DND-41 (cell line): ENCODE results near the gene IGSF22.

Source experiments
- ATAC-seq: fragments of 200-7000 bp; cut with Tn5 transposase; 3 replicates; pipeline ENCODE4 v1.9.1; 2021; ENCODE audit warnings: low read depth; ENCODE audit not compliant: insufficient read depth
- DNase-seq: peaks from one replicate; pipeline ENCODE4 v3.0.0-alpha.2; 2020
- H2AFZ ChIP-seq: 2 replicates; pipeline ENCODE4 v1.6.0; 2012; ENCODE audit warnings: low read depth, low read length
- H3K27ac ChIP-seq: 2 replicates; pipeline ENCODE4 v1.5.1; 2012; ENCODE audit warnings: low read length, inconsistent platforms
- H3K27me3 ChIP-seq: fragments of 200-600 bp; sonication (generic); 2 replicates; pipeline ENCODE4 v1.6.0; 2012; ENCODE audit warnings: low read length, mild to moderate bottlenecking, inconsistent platforms; ENCODE audit not compliant: insufficient read depth, poor library complexity
- H3K36me3 ChIP-seq: 2 replicates; pipeline ENCODE4 v1.5.1; 2012; ENCODE audit warnings: low read length, inconsistent platforms; ENCODE audit not compliant: insufficient read depth
- H3K4me1 ChIP-seq: 2 replicates; pipeline ENCODE4 v1.5.1; 2012; ENCODE audit warnings: mild to moderate bottlenecking, low read length; ENCODE audit not compliant: insufficient read depth
- H3K4me2 ChIP-seq: 2 replicates; pipeline ENCODE4 v1.6.0; 2012; ENCODE audit warnings: mild to moderate bottlenecking, moderate library complexity, low read length, inconsistent platforms; ENCODE audit not compliant: insufficient read depth
- H3K4me3 ChIP-seq, 2 experiments: fragments of 200-600 bp in 1 of 2; shearing (Covaris generic) in 1 of 2; 2 replicates each; pipeline ENCODE4 v1.5.1; 2012 to 2016; ENCODE audit warnings: inconsistent platforms in 2 of 2, low read length in 2 of 2, mild to moderate bottlenecking in 2 of 2, low read depth in 1 of 2, moderate library complexity in 1 of 2
- H3K79me2 ChIP-seq: 2 replicates; pipeline ENCODE4 v1.6.0; 2012; ENCODE audit warnings: low read length, inconsistent platforms; ENCODE audit not compliant: insufficient read depth
- H3K9ac ChIP-seq: 2 replicates; pipeline ENCODE4 v1.6.0; 2012; ENCODE audit warnings: low read depth, mild to moderate bottlenecking, inconsistent platforms, low read length, moderate library complexity
- H3K9me3 ChIP-seq: 2 replicates; pipeline ENCODE4 v1.5.1; 2012; ENCODE audit warnings: low read length, moderate library complexity, mild to moderate bottlenecking, inconsistent platforms; ENCODE audit not compliant: insufficient read depth, severe bottlenecking
- H4K20me1 ChIP-seq: 2 replicates; pipeline ENCODE4 v1.6.0; 2012; ENCODE audit warnings: low read length; ENCODE audit not compliant: insufficient read depth
- EZH2 ChIP-seq: IDR thresholded peaks from 3 replicates; pipeline ENCODE4 v1.6.1; 2012; ENCODE audit warnings: borderline replicate concordance, low read depth, mild to moderate bottlenecking, moderate library complexity, low read length, inconsistent platforms; ENCODE audit not compliant: severe bottlenecking
- TF ChIP-seq, protein P1 (sequence below): IDR thresholded peaks from 2 replicates; pipeline ENCODE4 v1.5.1; 2012; ENCODE audit warnings: borderline replicate concordance, low read length, moderate library complexity, mild to moderate bottlenecking; ENCODE audit not compliant: poor library complexity, severe bottlenecking; ENCODE audit errors: extremely low read depth

The IGSF22 gene

DNA sequence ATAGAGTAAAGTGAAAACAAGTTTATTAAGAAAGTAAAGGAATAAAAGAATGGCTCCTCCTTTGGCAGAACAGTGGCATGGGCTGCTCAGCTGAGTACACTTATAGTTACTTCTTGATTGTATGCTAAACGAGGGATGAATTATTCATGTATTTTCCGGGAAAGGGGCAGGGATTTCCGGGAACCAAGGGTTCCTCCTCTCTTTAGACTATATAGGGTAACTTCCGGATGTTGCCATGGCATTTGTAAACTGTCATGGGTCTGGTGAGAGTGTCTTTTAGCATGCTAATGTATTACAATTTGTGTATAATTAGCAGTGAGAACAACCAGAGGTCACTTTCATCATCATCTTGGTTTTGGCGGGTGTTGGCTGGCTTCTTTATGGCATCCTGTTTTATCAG, 68.3 kb downstream of the IGSF22 start:
- peaks cover 6% of the 10 kb centered on the region for H3K9me3 ChIP-seq
- no peaks in the 10 kb centered on the region for H3K4me1 ChIP-seq
- no peaks in the 10 kb centered on the region for H3K79me2 ChIP-seq
- no peaks in the 10 kb centered on the region for H4K20me1 ChIP-seq
- H3K27ac ChIP-seq = no peak overlapping the region
- DNase-seq (no peak), ATAC-seq (no peak)
- H2AFZ ChIP-seq = no peak overlapping the region
- H3K36me3 ChIP-seq = no peaks in the 10 kb centered on the region
- TF ChIP-seq EZH2 = no peak
- TF ChIP-seq, protein P1, sequence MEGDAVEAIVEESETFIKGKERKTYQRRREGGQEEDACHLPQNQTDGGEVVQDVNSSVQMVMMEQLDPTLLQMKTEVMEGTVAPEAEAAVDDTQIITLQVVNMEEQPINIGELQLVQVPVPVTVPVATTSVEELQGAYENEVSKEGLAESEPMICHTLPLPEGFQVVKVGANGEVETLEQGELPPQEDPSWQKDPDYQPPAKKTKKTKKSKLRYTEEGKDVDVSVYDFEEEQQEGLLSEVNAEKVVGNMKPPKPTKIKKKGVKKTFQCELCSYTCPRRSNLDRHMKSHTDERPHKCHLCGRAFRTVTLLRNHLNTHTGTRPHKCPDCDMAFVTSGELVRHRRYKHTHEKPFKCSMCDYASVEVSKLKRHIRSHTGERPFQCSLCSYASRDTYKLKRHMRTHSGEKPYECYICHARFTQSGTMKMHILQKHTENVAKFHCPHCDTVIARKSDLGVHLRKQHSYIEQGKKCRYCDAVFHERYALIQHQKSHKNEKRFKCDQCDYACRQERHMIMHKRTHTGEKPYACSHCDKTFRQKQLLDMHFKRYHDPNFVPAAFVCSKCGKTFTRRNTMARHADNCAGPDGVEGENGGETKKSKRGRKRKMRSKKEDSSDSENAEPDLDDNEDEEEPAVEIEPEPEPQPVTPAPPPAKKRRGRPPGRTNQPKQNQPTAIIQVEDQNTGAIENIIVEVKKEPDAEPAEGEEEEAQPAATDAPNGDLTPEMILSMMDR = no peak
- no peaks in the 10 kb centered on the region for H3K27me3 ChIP-seq
- no peak overlapping the region for H3K4me3 ChIP-seq
- H3K9ac ChIP-seq = no peak overlapping the region
- no peak overlapping the region for H3K4me2 ChIP-seq
